Right atrium auricular region (tissue), 2 donors: Measurements from ENCODE around the gene ALDH3B1. TPM values are rescaled to one million over a fixed set of nuclear protein-coding genes. Genes with fewer than 3 reads are reported as not detected.

Experiments used
- DNase-seq: peaks from one replicate; pipeline ENCODE4 v3.0.0-alpha.2; 2019; ENCODE audit warnings: low spot score
- H3K27ac ChIP-seq, 2 donors: fragments of 200-600 bp; sonication (generic); 1 replicate in 1 of 2; 2 replicates in 1 of 2; pipeline ENCODE4 v1.5.1; 2016 to 2019
- H3K27me3 ChIP-seq, 2 donors: fragments of 200-600 bp; sonication (generic); one replicate each; pipeline versions ENCODE4 v1.5.1 to v1.6.0; 2017 to 2019
- H3K36me3 ChIP-seq: fragments of 200-600 bp; sonication (generic); one replicate; pipeline ENCODE4 v1.5.1; 2016
- H3K4me1 ChIP-seq, 2 donors: fragments of 200-600 bp; sonication (generic); one replicate each; pipeline versions ENCODE4 v1.5.1 to v1.6.0; 2017 to 2019
- H3K4me3 ChIP-seq, 2 donors: fragments of 200-600 bp; sonication (generic); 1 replicate in 1 of 2; 2 replicates in 1 of 2; pipeline ENCODE4 v1.5.1; 2017 to 2019; ENCODE audit warnings: mild to moderate bottlenecking in 1 of 2, moderate library complexity in 1 of 2
- H3K9me3 ChIP-seq, 2 donors: fragments of 200-600 bp; sonication (generic); one replicate each; pipeline ENCODE4 v1.5.1; 2019
- CTCF ChIP-seq, 2 donors: fragments of 200-600 bp; sonication (generic); IDR thresholded peaks; one replicate each; pipeline ENCODE4 v1.5.1; 2019; ENCODE audit warnings: antibody characterized with exemption in 2 of 2
- total RNA-seq, 2 donors: library from RNA; depleted of rRNA; stranded (reverse); fragments of >200 nt; gene quantifications; one replicate each; pipeline ENCODE4 v1.1.0, GENCODE V29; 2016

Gene ALDH3B1
- total RNA-seq, 2 donors from 2014 or later, result 10.5 to 21.6 TPM

GRCh38 chr11:68014157-68014946 lies 4.2 kb downstream of the ALDH3B1 start:
- Histone ChIP-seq H3K9me3 (no peaks in the 10 kb centered on the region), H3K4me1 (peaks cover 0 to 32% of the 10 kb centered on the region in 2 donors), H3K4me3 (no peak overlapping the region), H3K27me3 (no peaks in the 10 kb centered on the region), H3K36me3 (no peaks in the 10 kb centered on the region), H3K27ac (no peak overlapping the region)
- no peak for DNase-seq
- TF ChIP-seq CTCF (IDR thresholded peaks at IDR 0.05), result no peak

DNA sequence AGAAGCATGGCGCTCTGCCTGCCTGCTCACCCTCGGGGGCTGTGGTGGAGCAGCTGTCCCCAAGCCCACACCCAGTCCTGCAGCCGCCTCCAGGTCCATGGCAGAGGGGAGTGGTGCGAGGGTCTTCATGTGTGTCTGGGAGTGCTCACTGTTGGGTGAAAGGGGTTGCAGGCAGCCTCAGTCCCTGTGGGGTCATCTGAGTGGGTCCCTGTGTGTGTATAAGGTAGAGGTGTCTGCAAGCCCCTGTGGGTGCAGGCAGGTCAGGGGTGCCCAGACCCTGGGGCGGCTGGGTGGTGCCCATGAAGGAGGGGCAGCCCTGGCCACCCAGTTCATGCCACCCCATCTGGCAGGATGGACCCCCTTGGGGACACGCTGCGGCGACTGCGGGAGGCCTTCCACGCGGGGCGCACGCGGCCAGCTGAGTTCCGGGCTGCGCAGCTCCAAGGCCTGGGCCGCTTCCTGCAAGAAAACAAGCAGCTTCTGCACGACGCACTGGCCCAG lies 4.9 kb downstream of the ALDH3B1 start:
- no peaks in the 10 kb centered on the region for H3K9me3 ChIP-seq
- H3K27me3 ChIP-seq, result no peaks in the 10 kb centered on the region
- H3K4me1 ChIP-seq, result peaks cover 0 to 26% of the 10 kb centered on the region in 2 donors
- no peak overlapping the region for H3K27ac ChIP-seq
- no peaks in the 10 kb centered on the region for H3K36me3 ChIP-seq
- no peak overlapping the region for H3K4me3 ChIP-seq
- no peak for TF ChIP-seq CTCF (IDR thresholded peaks at IDR 0.05)
- DNase-seq, result no peak

GRCh38 chr11:68015467-68015866 lies 5.3 kb downstream of the ALDH3B1 start:
- no peaks in the 10 kb centered on the region for H3K9me3 ChIP-seq
- no peak for DNase-seq
- no peaks in the 10 kb centered on the region for H3K27me3 ChIP-seq
- no peak overlapping the region for H3K27ac ChIP-seq
- peaks cover 0 to 21% of the 10 kb centered on the region in 2 donors for H3K4me1 ChIP-seq
- no peaks in the 10 kb centered on the region for H3K36me3 ChIP-seq
- no peak overlapping the region for H3K4me3 ChIP-seq
- TF ChIP-seq CTCF (IDR thresholded peaks at IDR 0.05), result no peak

GRCh38 chr11:68016161-68016903 lies 6.2 kb downstream of the ALDH3B1 start:
- no peaks in the 10 kb centered on the region for H3K9me3 ChIP-seq
- no peaks in the 10 kb centered on the region for H3K27me3 ChIP-seq
- no peak for DNase-seq
- H3K4me1 ChIP-seq, result peaks cover 0 to 12% of the 10 kb centered on the region in 2 donors
- H3K4me3 ChIP-seq, result no peak overlapping the region
- H3K27ac ChIP-seq, result no peak overlapping the region
- no peak for TF ChIP-seq CTCF (IDR thresholded peaks at IDR 0.05)
- no peaks in the 10 kb centered on the region for H3K36me3 ChIP-seq

GRCh38 chr11:68016904-68017817 lies 7.0 kb downstream of the ALDH3B1 start:
- Histone ChIP-seq H3K27me3 (no peaks in the 10 kb centered on the region), H3K27ac (no peak overlapping the region), H3K36me3 (no peaks in the 10 kb centered on the region), H3K4me1 (peaks cover 0 to 9% of the 10 kb centered on the region in 2 donors), H3K4me3 (no peak overlapping the region), H3K9me3 (no peaks in the 10 kb centered on the region)
- no peak for DNase-seq
- TF ChIP-seq CTCF (IDR thresholded peaks at IDR 0.05), result no peak
